Stomach (tissue), 4 donors: Measurements from ENCODE around the gene DENND4B.

ENCODE experiments used
- CTCF ChIP-seq, 7 experiments: fragments of 450-650 bp in 4 of 7; fragments of 200-600 bp in 3 of 7; sonication (generic) in 3 of 7; IDR thresholded peaks; one replicate each; pipeline ENCODE4 v1.5.1; 2016 to 2019; ENCODE audit warnings: antibody characterized with exemption in 7 of 7, control low read depth in 2 of 7, mild to moderate bottlenecking in 1 of 7
- POLR2A ChIP-seq, 4 donors: fragments of 450-650 bp; IDR thresholded peaks; one replicate each; pipeline ENCODE4 v1.6.1; 2016; ENCODE audit warnings: antibody characterized with exemption in 4 of 4, control low read depth in 2 of 4, mild to moderate bottlenecking in 1 of 4, moderate library complexity in 1 of 4

- TF ChIP-seq CTCF (IDR thresholded peaks at IDR 0.05) (no peak), POLR2A (IDR thresholded peaks at IDR 0.05) (no peak)
Measured at GRCh38 chr1:153984123-153984894, 37.8 kb upstream of the DENND4B start.
